ENCODE measurements around the gene CCPG1.

The CCPG1 gene

GRCh38 chr15:55360256-55360655, 47.9 kb downstream of the CCPG1 start:
- Histone ChIP-seq H3K4me1 (ENCODE audit: insufficient read depth, low read length) (no peaks in the 10 kb centered on the region; the same call in 1 of the 2 replicates), H3K9me3 (ENCODE audit: control insufficient read depth, insufficient read depth, low read length) (no peaks in the 10 kb centered on the region), H3K36me3 (ENCODE audit: insufficient read depth, low read length) (no peaks in the 10 kb centered on the region), H3K9ac (ENCODE audit: low read depth, low read length) (no peak overlapping the region)

GRCh38 chr15:55358471-55358870, 49.7 kb downstream of the CCPG1 start:
- no peaks in the 10 kb centered on the region for H3K9me3 ChIP-seq (ENCODE audit: control insufficient read depth, insufficient read depth, low read length)
- peaks cover 2% of the 10 kb centered on the region for H3K4me1 ChIP-seq (ENCODE audit: insufficient read depth, low read length)
- no peaks in the 10 kb centered on the region for H3K36me3 ChIP-seq (ENCODE audit: insufficient read depth, low read length)
- H3K9ac ChIP-seq (ENCODE audit: low read depth, low read length), result no peak overlapping the region

GRCh38 chr15:55357774-55358173, 50.4 kb downstream of the CCPG1 start:
- H3K9me3 ChIP-seq (ENCODE audit: control insufficient read depth, insufficient read depth, low read length), result no peaks in the 10 kb centered on the region
- H3K4me1 ChIP-seq (ENCODE audit: insufficient read depth, low read length), result peaks cover 4% of the 10 kb centered on the region
- no peak overlapping the region for H3K9ac ChIP-seq (ENCODE audit: low read depth, low read length)
- H3K36me3 ChIP-seq (ENCODE audit: insufficient read depth, low read length), result no peaks in the 10 kb centered on the region

GRCh38 chr15:55356985-55357585, 51.1 kb downstream of the CCPG1 start:
- no peaks in the 10 kb centered on the region for H3K9me3 ChIP-seq (ENCODE audit: control insufficient read depth, insufficient read depth, low read length)
- peaks cover 4% of the 10 kb centered on the region for H3K4me1 ChIP-seq (ENCODE audit: insufficient read depth, low read length)
- no peak overlapping the region for H3K9ac ChIP-seq (ENCODE audit: low read depth, low read length)
- H3K36me3 ChIP-seq (ENCODE audit: insufficient read depth, low read length), result no peaks in the 10 kb centered on the region

GRCh38 chr15:55353025-55353424, 55.1 kb downstream of the CCPG1 start:
- Histone ChIP-seq H3K9me3 (ENCODE audit: control insufficient read depth, insufficient read depth, low read length) (no peaks in the 10 kb centered on the region), H3K9ac (ENCODE audit: low read depth, low read length) (no peak overlapping the region), H3K36me3 (ENCODE audit: insufficient read depth, low read length) (no peaks in the 10 kb centered on the region), H3K4me1 (ENCODE audit: insufficient read depth, low read length) (peaks cover 11% of the 10 kb centered on the region)

GRCh38 chr15:55349282-55349681, 58.9 kb downstream of the CCPG1 start:
- H3K36me3 ChIP-seq (ENCODE audit: insufficient read depth, low read length), result no peaks in the 10 kb centered on the region
- H3K9ac ChIP-seq (ENCODE audit: low read depth, low read length), result no peak overlapping the region
- peaks cover 19% of the 10 kb centered on the region for H3K4me1 ChIP-seq (ENCODE audit: insufficient read depth, low read length)
- H3K9me3 ChIP-seq (ENCODE audit: control insufficient read depth, insufficient read depth, low read length), result no peaks in the 10 kb centered on the region

GRCh38 chr15:55348281-55348778, 59.8 kb downstream of the CCPG1 start:
- no peaks in the 10 kb centered on the region for H3K9me3 ChIP-seq (ENCODE audit: control insufficient read depth, insufficient read depth, low read length)
- H3K4me1 ChIP-seq (ENCODE audit: insufficient read depth, low read length), result peaks cover 26% of the 10 kb centered on the region
- no peak overlapping the region for H3K9ac ChIP-seq (ENCODE audit: low read depth, low read length)
- H3K36me3 ChIP-seq (ENCODE audit: insufficient read depth, low read length), result no peaks in the 10 kb centered on the region

GRCh38 chr15:55344206-55344605, 64.0 kb downstream of the CCPG1 start:
- H3K9me3 ChIP-seq (ENCODE audit: control insufficient read depth, insufficient read depth, low read length), result no peaks in the 10 kb centered on the region
- H3K36me3 ChIP-seq (ENCODE audit: insufficient read depth, low read length), result no peaks in the 10 kb centered on the region
- no peak overlapping the region for H3K9ac ChIP-seq (ENCODE audit: low read depth, low read length)
- H3K4me1 ChIP-seq (ENCODE audit: insufficient read depth, low read length), result peaks cover 30% of the 10 kb centered on the region

GRCh38 chr15:55343168-55343567, 65.0 kb downstream of the CCPG1 start:
- Histone ChIP-seq H3K9ac (ENCODE audit: low read depth, low read length) (no peak overlapping the region), H3K36me3 (ENCODE audit: insufficient read depth, low read length) (no peaks in the 10 kb centered on the region), H3K4me1 (ENCODE audit: insufficient read depth, low read length) (peaks cover 25% of the 10 kb centered on the region), H3K9me3 (ENCODE audit: control insufficient read depth, insufficient read depth, low read length) (no peaks in the 10 kb centered on the region)

GRCh38 chr15:55337160-55337559, 71.0 kb downstream of the CCPG1 start:
- no peaks in the 10 kb centered on the region for H3K36me3 ChIP-seq (ENCODE audit: insufficient read depth, low read length)
- no peaks in the 10 kb centered on the region for H3K9me3 ChIP-seq (ENCODE audit: control insufficient read depth, insufficient read depth, low read length)
- H3K4me1 ChIP-seq (ENCODE audit: insufficient read depth, low read length), result no peaks in the 10 kb centered on the region

GRCh38 chr15:55334997-55335396, 73.2 kb downstream of the CCPG1 start:
- H3K36me3 ChIP-seq (ENCODE audit: insufficient read depth, low read length), result no peaks in the 10 kb centered on the region
- H3K9ac ChIP-seq (ENCODE audit: low read depth, low read length), result no peak overlapping the region
- no peaks in the 10 kb centered on the region for H3K9me3 ChIP-seq (ENCODE audit: control insufficient read depth, insufficient read depth, low read length)
- H3K4me1 ChIP-seq (ENCODE audit: insufficient read depth, low read length), result no peaks in the 10 kb centered on the region

More at GRCh38 chr15:55337160-55337559, 71.0 kb downstream of the CCPG1 start:
- no peak overlapping the region for H3K9ac ChIP-seq (ENCODE audit: low read depth, low read length)

GRCh38 chr15:55334371-55334770, 73.8 kb downstream of the CCPG1 start:
- Histone ChIP-seq H3K4me1 (ENCODE audit: insufficient read depth, low read length) (no peaks in the 10 kb centered on the region), H3K9me3 (ENCODE audit: control insufficient read depth, insufficient read depth, low read length) (no peaks in the 10 kb centered on the region), H3K9ac (ENCODE audit: low read depth, low read length) (no peak overlapping the region), H3K36me3 (ENCODE audit: insufficient read depth, low read length) (no peaks in the 10 kb centered on the region)

- no peak overlapping the region for H3K9ac ChIP-seq (ENCODE audit: low read depth, low read length)
- no peaks in the 10 kb centered on the region; the same call in 1 of the 2 replicates for H3K36me3 ChIP-seq (ENCODE audit: insufficient read depth, low read length)
- H3K9me3 ChIP-seq (ENCODE audit: control insufficient read depth, insufficient read depth, low read length), result no peaks in the 10 kb centered on the region
- peaks cover 1% of the 10 kb centered on the region for H3K4me1 ChIP-seq (ENCODE audit: insufficient read depth, low read length)
These were observed 80.8 kb downstream of the CCPG1 start for GRCh38 chr15:55327387-55327786.

- Histone ChIP-seq H3K9ac (ENCODE audit: low read depth, low read length) (no peak overlapping the region), H3K36me3 (ENCODE audit: insufficient read depth, low read length) (no peaks in the 10 kb centered on the region; the same call in 1 of the 2 replicates), H3K9me3 (ENCODE audit: control insufficient read depth, insufficient read depth, low read length) (no peaks in the 10 kb centered on the region), H3K4me1 (ENCODE audit: insufficient read depth, low read length) (peaks cover 6% of the 10 kb centered on the region)
These were observed 85.7 kb downstream of the CCPG1 start for GRCh38 chr15:55322467-55322866.

- Histone ChIP-seq H3K36me3 (ENCODE audit: insufficient read depth, low read length) (no peaks in the 10 kb centered on the region; the same call in 1 of the 2 replicates), H3K9ac (ENCODE audit: low read depth, low read length) (no peak overlapping the region)
These were observed 87.2 kb downstream of the CCPG1 start for GRCh38 chr15:55320963-55321362.

More at GRCh38 chr15:55320963-55321362, 87.2 kb downstream of the CCPG1 start:
- Histone ChIP-seq H3K4me1 (ENCODE audit: insufficient read depth, low read length) (peaks cover 6% of the 10 kb centered on the region), H3K9me3 (ENCODE audit: control insufficient read depth, insufficient read depth, low read length) (no peaks in the 10 kb centered on the region)
